GM12891 (cell line): ENCODE data around the gene SLC9A4.

ENCODE experiments used
- POLR2A ChIP-seq: IDR thresholded peaks from 2 replicates; pipeline ENCODE4 v1.6.1; 2011; ENCODE audit warnings: low read depth, low read length, control low read depth
- POLR2AphosphoS5 ChIP-seq: IDR thresholded peaks from 2 replicates; pipeline ENCODE4 v1.6.1; 2011; ENCODE audit warnings: low read depth, low read length, control low read depth
- POU2F2 ChIP-seq: IDR thresholded peaks from 2 replicates; pipeline ENCODE4 v1.6.1; 2011; ENCODE audit warnings: low read depth, mild to moderate bottlenecking, control low read depth, low read length, moderate library complexity
- TAF1 ChIP-seq: IDR thresholded peaks from 2 replicates; pipeline ENCODE4 v1.6.1; 2011; ENCODE audit warnings: low read depth, low read length, control low read depth

DNA sequence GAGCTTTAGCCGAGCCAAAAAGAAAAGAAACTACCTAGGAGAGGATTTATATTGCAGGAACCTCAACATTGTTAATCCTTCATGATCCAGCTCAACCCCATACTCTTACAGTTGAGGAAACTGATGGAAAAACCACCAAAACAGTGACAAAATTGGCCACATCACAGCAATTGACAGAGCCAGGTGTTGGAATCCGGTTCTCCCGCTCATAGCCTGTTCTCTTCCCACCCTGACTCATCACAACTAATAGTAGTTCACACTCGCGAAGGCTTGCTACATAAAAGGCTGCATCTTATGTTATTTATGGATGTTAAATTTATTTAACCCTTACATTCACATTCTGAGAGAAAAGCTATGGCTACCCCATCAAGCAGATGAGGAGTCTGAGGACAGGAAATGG is 33.7 kb downstream of the SLC9A4 start:
- no peak for TF ChIP-seq POLR2A
- TF ChIP-seq POLR2AphosphoS5, result no peak
- no peak for TF ChIP-seq POU2F2
- no peak for TF ChIP-seq TAF1
